Hepatocyte (in vitro differentiated cells): Measurements from ENCODE around the gene FBXO2. TPM values are rescaled to one million over a fixed set of nuclear protein-coding genes. Genes with fewer than 3 reads are reported as not detected.

Source experiments
- DNase-seq: peaks from one replicate; pipeline ENCODE4 v3.0.0-alpha.2; 2016; ENCODE audit warnings: low spot score
- H2AFZ ChIP-seq: fragments of 200-600 bp; sonication (generic); 2 replicates; pipeline ENCODE4 v1.6.0; 2016; ENCODE audit warnings: antibody characterized with exemption, mild to moderate bottlenecking
- H3K27ac ChIP-seq: fragments of 200-600 bp; sonication (generic); 2 replicates; pipeline ENCODE4 v1.5.1; 2016; ENCODE audit warnings: mild to moderate bottlenecking
- H3K27me3 ChIP-seq: fragments of 200-600 bp; sonication (generic); 2 replicates; pipeline ENCODE4 v1.6.1; 2016
- H3K36me3 ChIP-seq: fragments of 200-600 bp; sonication (generic); replicated peaks from 2 replicates; pipeline ENCODE4 v1.5.1; 2016; ENCODE audit warnings: low read depth; ENCODE audit not compliant: insufficient read depth
- H3K4me1 ChIP-seq: fragments of 200-600 bp; sonication (generic); 2 replicates; pipeline ENCODE4 v1.5.1; 2016; ENCODE audit warnings: mild to moderate bottlenecking, moderate library complexity; ENCODE audit not compliant: insufficient read depth
- H3K4me2 ChIP-seq: fragments of 200-600 bp; sonication (generic); 2 replicates; pipeline ENCODE4 v1.6.0; 2016
- H3K4me3 ChIP-seq: fragments of 200-600 bp; sonication (generic); 2 replicates; pipeline ENCODE4 v1.5.1; 2016; ENCODE audit warnings: mild to moderate bottlenecking
- H3K79me2 ChIP-seq: fragments of 200-600 bp; sonication (generic); 2 replicates; pipeline ENCODE4 v1.6.0; 2017; ENCODE audit warnings: mild to moderate bottlenecking
- H3K9me2 ChIP-seq: fragments of 200-600 bp; sonication (generic); replicated peaks from 2 replicates; pipeline ENCODE4 v1.6.0; 2017; ENCODE audit warnings: mild to moderate bottlenecking; ENCODE audit not compliant: insufficient read depth
- H3K9me3 ChIP-seq: fragments of 200-600 bp; sonication (generic); 2 replicates; pipeline ENCODE4 v1.5.1; 2016; ENCODE audit warnings: low read depth, mild to moderate bottlenecking
- H4K20me1 ChIP-seq: fragments of 200-600 bp; sonication (generic); 2 replicates; pipeline ENCODE4 v1.6.0; 2016; ENCODE audit warnings: mild to moderate bottlenecking; ENCODE audit not compliant: insufficient read depth, poor library complexity, severe bottlenecking
- CTCF ChIP-seq: fragments of 200-600 bp; sonication (generic); IDR thresholded peaks from 2 replicates; pipeline ENCODE4 v1.5.1; 2016; ENCODE audit warnings: antibody characterized with exemption, mild to moderate bottlenecking; ENCODE audit not compliant: poor library complexity
- EZH2 ChIP-seq: fragments of 200-600 bp; sonication (generic); IDR thresholded peaks from 2 replicates; pipeline ENCODE4 v1.6.1; 2016; ENCODE audit warnings: antibody characterized with exemption, mild to moderate bottlenecking, borderline replicate concordance
- EZH2phosphoT487 ChIP-seq: fragments of 200-600 bp; sonication (generic); IDR thresholded peaks from one replicate; pipeline ENCODE4 v1.6.1; 2018; ENCODE audit warnings: antibody characterized with exemption, mild to moderate bottlenecking, low read depth, moderate library complexity; ENCODE audit not compliant: unreplicated experiment, severe bottlenecking
- WGBS: methylation state at CpG from one replicate; pipeline ENCODE4 v1.1.6; 2016; ENCODE audit warnings: low lambda C conversion rate; ENCODE audit errors: missing lambda C conversion rate; 5-methylcytosine and 5-hydroxymethylcytosine counted together
- polyA plus RNA-seq: library from polyadenylated mRNA; unstranded; fragments of >200 nt; fragmentation: Nextera tagmentation; extraction: Ambion mirVana; gene quantifications from 2 replicates; pipeline ENCODE4 v1.2.1, GENCODE V29; 2016
- total RNA-seq: library from RNA; depleted of rRNA; stranded (reverse); fragments of >200 nt; gene quantifications from 2 replicates; pipeline ENCODE4 v1.2.3, GENCODE V29; 2014

The FBXO2 gene
- total and polyA plus RNA-seq, 2 experiments from 2014 or later: 134 to 339 TPM

- Histone ChIP-seq H3K4me2 (no peak overlapping the region), H4K20me1 (no peaks in the 10 kb centered on the region), H3K36me3 (no peaks in the 10 kb centered on the region), H3K27me3 (no peaks in the 10 kb centered on the region), H3K4me1 (no peaks in the 10 kb centered on the region), H3K4me3 (no peak overlapping the region), H3K79me2 (no peaks in the 10 kb centered on the region), H2AFZ (no peak overlapping the region), H3K9me3 (no peaks in the 10 kb centered on the region), H3K9me2 (no peaks in the 10 kb centered on the region), H3K27ac (no peak overlapping the region)
- 84% methylated on average over 11 of the region's 11 CpGs for WGBS
- no peak for DNase-seq
- TF ChIP-seq CTCF: no peak
- no peak for TF ChIP-seq EZH2phosphoT487
- TF ChIP-seq EZH2: no peak
Observed at GRCh38 chr1:11634365-11635192, 19.6 kb downstream of the FBXO2 start.

DNA sequence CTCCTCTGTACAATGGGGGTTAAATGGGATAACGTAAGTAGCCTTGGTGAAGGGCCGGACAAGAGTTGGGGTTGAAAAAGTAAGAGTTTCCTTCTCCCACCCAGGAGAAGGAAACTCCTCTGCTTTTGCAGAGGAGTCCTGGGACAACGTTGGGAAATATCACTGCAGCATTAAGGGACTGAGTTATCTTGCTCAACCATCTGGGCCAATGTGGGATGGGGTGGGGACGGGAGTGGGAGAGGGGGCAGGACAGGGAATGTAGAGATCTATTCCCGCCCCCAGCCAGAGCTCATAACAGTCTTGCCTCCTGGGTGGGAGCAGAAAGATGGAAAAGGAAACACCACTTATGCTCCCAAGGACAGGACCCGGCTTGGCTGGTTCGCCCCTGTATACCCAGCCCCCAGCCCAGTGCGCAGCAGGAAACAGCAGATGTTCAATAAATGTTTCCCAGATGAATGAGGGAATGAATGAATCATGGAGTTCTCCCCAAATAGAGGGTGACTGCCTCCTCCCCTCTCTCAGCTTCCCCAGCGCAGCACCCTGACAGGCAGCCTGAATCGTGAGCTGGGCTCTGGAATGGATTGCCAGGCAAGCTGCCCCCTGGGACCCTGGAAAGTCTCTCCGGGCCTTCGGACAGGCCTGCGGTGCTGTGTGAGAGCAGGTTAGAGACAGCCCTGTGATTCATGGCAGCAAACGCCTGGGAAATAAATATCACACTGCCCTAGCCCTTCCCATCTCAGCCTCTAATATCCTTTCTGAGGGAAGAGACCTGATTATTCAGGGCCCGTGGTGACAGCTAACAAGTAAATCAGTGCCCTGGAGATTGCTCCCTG lies 24.8 kb downstream of the FBXO2 start:
- Histone ChIP-seq H3K9me3 (no peaks in the 10 kb centered on the region), H3K79me2 (no peaks in the 10 kb centered on the region), H3K4me1 (no peaks in the 10 kb centered on the region), H4K20me1 (no peaks in the 10 kb centered on the region), H3K27ac (no peak overlapping the region), H3K4me3 (no peak overlapping the region), H3K36me3 (no peaks in the 10 kb centered on the region), H3K4me2 (no peak overlapping the region), H2AFZ (no peak overlapping the region), H3K27me3 (no peaks in the 10 kb centered on the region), H3K9me2 (no peaks in the 10 kb centered on the region)
- DNase-seq: no peak
- WGBS: 78% methylated on average over 15 of the region's 15 CpGs
- TF ChIP-seq EZH2: no peak
- TF ChIP-seq CTCF: no peak
- no peak for TF ChIP-seq EZH2phosphoT487

- TF ChIP-seq EZH2: no peak
- no peak for TF ChIP-seq EZH2phosphoT487
- no peak for TF ChIP-seq CTCF
- H3K9me3 ChIP-seq: no peaks in the 10 kb centered on the region
- H3K79me2 ChIP-seq: no peaks in the 10 kb centered on the region
- WGBS: 86% methylated on average over 7 of the region's 7 CpGs
- no peak overlapping the region for H3K4me3 ChIP-seq
- no peak overlapping the region for H3K4me2 ChIP-seq
- H3K27ac ChIP-seq: no peak overlapping the region
- no peaks in the 10 kb centered on the region for H3K4me1 ChIP-seq
- no peaks in the 10 kb centered on the region for H3K36me3 ChIP-seq
- DNase-seq: no peak
- no peaks in the 10 kb centered on the region for H3K9me2 ChIP-seq
- H4K20me1 ChIP-seq: no peaks in the 10 kb centered on the region
- no peak overlapping the region for H2AFZ ChIP-seq
- H3K27me3 ChIP-seq: no peaks in the 10 kb centered on the region
Observed at GRCh38 chr1:11628767-11629166, 25.5 kb downstream of the FBXO2 start.
